ENCODE results near the gene SLC2A1.

- no peak for TF ChIP-seq CTCF (IDR thresholded peaks at IDR 0.05)
- TF ChIP-seq POLR2A (IDR thresholded peaks at IDR 0.05), result no peak
Observed at GRCh38 chr1:42971841-42972291, 13.2 kb upstream of the SLC2A1 start.
